Ovary (tissue), 10 donors: ENCODE results near the gene TRIM73. TPM values are rescaled to one million over a fixed set of nuclear protein-coding genes. Genes with fewer than 3 reads are reported as not detected.
"Not testable (repeated sequence)": the region's sequence is repeated elsewhere in the genome, so short reads cannot be mapped to it uniquely, and the experiment has no call there.

Source experiments
- DNase-seq, 5 donors: peaks; one replicate each; pipeline ENCODE4 v3.0.0-alpha.2; 2019 to 2020
- H3K27ac ChIP-seq, 2 donors: fragments of 200-600 bp; one replicate each; pipeline versions ENCODE4 v1.5.1 to v1.8.0; 2019 to 2022
- H3K27me3 ChIP-seq: fragments of 200-600 bp; one replicate; pipeline ENCODE4 v1.8.0; 2022
- H3K36me3 ChIP-seq: fragments of 200-600 bp; sonication (generic); one replicate; pipeline ENCODE4 v1.5.1; 2019
- H3K4me1 ChIP-seq: one replicate; pipeline ENCODE4 v1.8.1; 2013; ENCODE audit warnings: mild to moderate bottlenecking, moderate library complexity; ENCODE audit not compliant: insufficient read depth
- H3K4me3 ChIP-seq: fragments of 200-600 bp; sonication (generic); one replicate; pipeline ENCODE4 v1.5.1; 2017
- H3K9me3 ChIP-seq, 2 donors: fragments of 200-600 bp in 1 of 2; sonication (generic) in 1 of 2; one replicate each; pipeline versions ENCODE4 v1.5.1 to v1.8.1; 2013 to 2019; ENCODE audit warnings: mild to moderate bottlenecking in 1 of 2, moderate library complexity in 1 of 2
- WGBS, 3 donors: extraction: QIAGEN DNeasy Blood & Tissue Kit in 1 of 3; methylation state at CpG; one replicate each; pipeline versions ENCODE4 v1.1.5 to v1.1.7; 2013 to 2017; 5-methylcytosine and 5-hydroxymethylcytosine counted together
- intact Hi-C, 4 donors: fragments of 100-400 bp; cut with DNase I; formaldehyde crosslinking; loops; one replicate each; pipeline versions ENCODE4 v1.11.0 to v1.15.1; 2022 to 2023
- long read RNA-seq, 3 donors: library from polyadenylated mRNA in 2 of 3; unstranded in 2 of 3; transcript quantifications; one replicate each; pipeline ENCODE4 v2.0.0 and lab custom pipeline, GENCODE V29; 2021 to 2026
- polyA plus RNA-seq, 2 donors: library from polyadenylated mRNA; stranded (reverse); fragments of 200-250 nt in 1 of 2; fragments of 350-450 nt in 1 of 2; fragmentation: Illumina TruSeq in 1 of 2; extraction: RNeasy Lipid Tissue Mini Kit (QIAGEN cat#74804) in 1 of 2; gene quantifications; one replicate each; pipeline ENCODE4 v1.2.3, GENCODE V29; 2013 to 2014
- total RNA-seq, 7 donors: library from RNA; depleted of rRNA in 2 of 7; stranded (reverse); fragments of >200 nt in 2 of 7; fragmentation: NEBNext Ultra II Directional in 3 of 7; extraction: Animal tissue kit (Norgen Biotek cat#: 25700) in 3 of 7; gene quantifications; one replicate each; pipeline versions ENCODE4 v1.1.0 to v1.2.4, GENCODE V29; 2016 to 2023
- donor health status: DM: no; HTN: no; CAD: no; lungs with moderate emphysema.
- donor health status: DM: no; HTN: no; CAD: no.
- donor health status: Bipolar disorder and iron deficiency.
- donor health status: DM: yes; HTN: yes; CAD: no.
- donor health status: DM: no; HTN: no; CAD: no.
- donor health status: DM: yes; HTN: yes; CAD: no.

The TRIM73 gene
- total RNA-seq (10 to 100 TPM in 1 of 7 donors, 1 to 10 TPM in 6; 3.1 to 11.3 (median 4.0) TPM), polyA plus RNA-seq (1 to 10 TPM; 1.2 to 2.8 TPM)
- long read RNA-seq, donor 1, partial matches to known transcripts: 0 of 1 reads
- long read RNA-seq, donor 1, other reads (novel, unspliced or antisense): 1 of 1 reads
- long read RNA-seq, donor 2: 0 reads
- long read RNA-seq, donor 3, partial matches to known transcripts: 0 of 1 reads
- long read RNA-seq, donor 3, other reads (novel, unspliced or antisense): 0 of 1 reads

- H3K9me3 ChIP-seq, H3K36me3 ChIP-seq, H3K27me3 ChIP-seq, H3K27ac ChIP-seq, H3K4me1 ChIP-seq, H3K4me3 ChIP-seq, intact Hi-C loops: not testable (repeated sequence)
- WGBS, 3 donors: 12% methylated on average over 15 of the region's 34 CpGs; no CpG with 5 or more reads in 2 of the 3 donors
- peak in 1 of 5 donors; percentile 4 for DNase-seq
Observed at GRCh38 chr7:75395329-75395728, at the start of gene TRIM73. Gene TRIM73 (plus strand): TSS chr7:75395629. CDS start chr7:75398934, 3,305 bp downstream.

DNA sequence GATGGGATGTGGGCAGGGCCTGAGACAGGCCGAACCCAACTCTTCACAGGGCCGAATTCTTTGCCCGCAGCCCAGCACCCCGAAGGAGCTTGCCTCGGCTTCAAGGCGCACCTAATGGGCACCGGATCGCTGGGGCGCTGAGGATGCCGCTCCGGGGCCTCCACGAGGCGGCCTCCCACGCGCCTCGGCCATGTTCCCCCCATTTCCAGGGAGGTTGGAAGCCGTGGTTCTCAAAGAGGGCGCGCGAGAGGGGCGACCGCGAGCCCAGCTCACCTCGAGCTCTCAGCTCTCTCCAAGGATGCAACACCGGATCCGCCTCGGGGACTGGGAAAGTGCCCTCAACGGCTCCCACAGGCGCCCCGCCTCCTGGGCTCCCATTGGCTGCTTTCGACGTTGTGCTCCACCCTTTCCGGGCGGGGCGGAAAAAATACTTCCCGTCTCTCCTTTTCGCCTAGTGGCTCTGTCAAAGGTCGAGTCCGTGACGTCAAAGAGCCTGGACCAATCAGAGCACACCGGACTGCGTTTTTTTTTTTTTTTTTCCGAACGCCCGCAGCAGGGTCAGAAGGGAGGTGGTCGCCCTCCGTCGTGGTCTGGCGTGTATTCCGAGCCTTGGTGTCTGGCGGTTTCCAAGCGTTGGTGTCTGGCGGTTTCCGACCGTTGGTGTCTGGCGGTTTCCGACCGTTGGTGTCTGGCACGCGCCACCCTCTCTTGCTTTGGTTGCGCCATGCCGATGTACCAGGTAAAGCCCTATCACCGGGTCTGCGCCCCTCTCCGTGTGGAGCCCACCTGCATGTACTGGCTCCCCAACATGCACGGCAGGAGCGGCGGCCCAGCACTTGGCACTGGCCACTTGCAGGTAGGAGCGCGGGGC, 36.5 kb upstream of the TRIM73 start:
- H3K9me3 ChIP-seq, H3K27me3 ChIP-seq, H3K4me3 ChIP-seq, H3K4me1 ChIP-seq, H3K27ac ChIP-seq, H3K36me3 ChIP-seq, intact Hi-C loops: not testable (repeated sequence)
- peak in 3 of 5 donors; percentile 3 to 51 (median 26) for DNase-seq
- 0% methylated on average over 13 to 24 of the region's 70 CpGs; no CpG with 5 or more reads in 1 of the 3 donors for WGBS, 3 donors

DNA sequence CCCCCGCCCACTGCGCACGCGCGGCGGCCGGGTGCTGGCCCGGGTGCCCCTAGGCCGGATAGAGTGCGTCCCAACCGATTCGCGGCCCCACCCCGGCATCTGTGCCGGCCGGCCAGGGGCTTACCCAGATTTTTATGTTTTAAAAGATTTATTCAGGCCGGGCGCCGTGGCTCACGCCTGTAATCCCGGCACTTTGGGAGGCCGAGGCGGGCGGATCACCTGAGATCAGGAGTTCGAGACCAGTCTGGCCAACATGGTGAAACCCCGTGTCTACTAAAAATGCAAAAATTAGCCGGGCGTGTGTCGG, 35.9 kb upstream of the TRIM73 start:
- peak in 1 of 5 donors; percentile 29 for DNase-seq
- intact Hi-C loops, H3K36me3 ChIP-seq, H3K27me3 ChIP-seq, H3K9me3 ChIP-seq, H3K27ac ChIP-seq, H3K4me1 ChIP-seq, H3K4me3 ChIP-seq: not testable (repeated sequence)
- no CpG with 5 or more reads among the region's 29 CpGs for WGBS, 3 donors

DNA sequence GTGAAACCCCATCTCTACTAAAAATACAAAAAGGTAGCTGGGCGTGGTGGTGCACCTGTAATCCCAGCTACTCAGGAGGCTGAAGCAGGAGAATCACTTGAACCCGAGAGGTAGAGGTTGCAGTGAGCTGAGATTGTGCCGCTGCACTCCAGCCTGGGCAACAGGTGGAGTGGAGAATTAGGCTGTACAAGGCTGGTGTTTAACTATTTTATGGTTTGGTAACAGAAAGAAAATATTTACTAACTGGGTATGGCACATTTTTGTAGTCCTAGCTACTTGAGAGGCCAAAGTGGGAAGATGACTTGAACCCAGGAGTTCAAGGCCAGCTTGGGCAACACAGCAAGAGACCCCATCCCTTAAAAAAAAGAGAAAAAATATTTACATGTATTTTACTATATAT, 31.4 kb upstream of the TRIM73 start:
- intact Hi-C loops, H3K4me3 ChIP-seq, H3K27ac ChIP-seq, H3K4me1 ChIP-seq, H3K36me3 ChIP-seq, DNase-seq, H3K9me3 ChIP-seq, H3K27me3 ChIP-seq: not testable (repeated sequence)
- no CpG with 5 or more reads among the region's 3 CpGs for WGBS, 3 donors

GRCh38 chr7:75366643-75367042, 28.8 kb upstream of the TRIM73 start:
- no CpG with 5 or more reads among the region's 5 CpGs for WGBS, 3 donors
- H3K27me3 ChIP-seq, H3K27ac ChIP-seq, H3K4me3 ChIP-seq, H3K9me3 ChIP-seq, DNase-seq, intact Hi-C loops, H3K36me3 ChIP-seq, H3K4me1 ChIP-seq: not testable (repeated sequence)

- intact Hi-C loops, H3K36me3 ChIP-seq, H3K9me3 ChIP-seq, H3K4me1 ChIP-seq, H3K27me3 ChIP-seq, H3K4me3 ChIP-seq, DNase-seq, H3K27ac ChIP-seq: not testable (repeated sequence)
- 20 to 60% methylated on average over 1 to 4 of the region's 9 CpGs; no CpG with 5 or more reads in 1 of the 3 donors for WGBS, 3 donors
Observed at GRCh38 chr7:75367313-75367712, 28.1 kb upstream of the TRIM73 start.

DNA sequence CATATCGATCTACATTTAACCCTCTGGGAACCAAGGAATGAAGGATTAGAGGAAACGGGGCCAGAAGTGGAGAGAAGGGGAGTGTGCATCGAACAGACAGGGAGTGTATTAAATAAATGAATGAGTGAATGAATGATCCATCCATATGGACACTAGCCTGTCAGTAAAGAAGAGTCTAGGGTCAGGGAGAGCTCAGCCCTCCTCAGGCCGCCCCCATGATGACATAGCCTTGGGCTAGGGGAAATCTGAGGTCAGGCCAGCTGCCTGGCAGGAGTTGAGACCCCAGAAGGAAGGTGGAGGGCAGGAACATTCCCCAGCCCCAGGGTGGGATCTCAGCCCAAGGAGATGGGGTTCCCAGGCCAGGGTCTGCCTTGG, 21.3 kb upstream of the TRIM73 start:
- H3K36me3 ChIP-seq, H3K4me3 ChIP-seq, H3K27me3 ChIP-seq, intact Hi-C loops, H3K4me1 ChIP-seq, H3K27ac ChIP-seq, DNase-seq, H3K9me3 ChIP-seq: not testable (repeated sequence)
- WGBS, 3 donors: no CpG with 5 or more reads among the region's 4 CpGs

DNA sequence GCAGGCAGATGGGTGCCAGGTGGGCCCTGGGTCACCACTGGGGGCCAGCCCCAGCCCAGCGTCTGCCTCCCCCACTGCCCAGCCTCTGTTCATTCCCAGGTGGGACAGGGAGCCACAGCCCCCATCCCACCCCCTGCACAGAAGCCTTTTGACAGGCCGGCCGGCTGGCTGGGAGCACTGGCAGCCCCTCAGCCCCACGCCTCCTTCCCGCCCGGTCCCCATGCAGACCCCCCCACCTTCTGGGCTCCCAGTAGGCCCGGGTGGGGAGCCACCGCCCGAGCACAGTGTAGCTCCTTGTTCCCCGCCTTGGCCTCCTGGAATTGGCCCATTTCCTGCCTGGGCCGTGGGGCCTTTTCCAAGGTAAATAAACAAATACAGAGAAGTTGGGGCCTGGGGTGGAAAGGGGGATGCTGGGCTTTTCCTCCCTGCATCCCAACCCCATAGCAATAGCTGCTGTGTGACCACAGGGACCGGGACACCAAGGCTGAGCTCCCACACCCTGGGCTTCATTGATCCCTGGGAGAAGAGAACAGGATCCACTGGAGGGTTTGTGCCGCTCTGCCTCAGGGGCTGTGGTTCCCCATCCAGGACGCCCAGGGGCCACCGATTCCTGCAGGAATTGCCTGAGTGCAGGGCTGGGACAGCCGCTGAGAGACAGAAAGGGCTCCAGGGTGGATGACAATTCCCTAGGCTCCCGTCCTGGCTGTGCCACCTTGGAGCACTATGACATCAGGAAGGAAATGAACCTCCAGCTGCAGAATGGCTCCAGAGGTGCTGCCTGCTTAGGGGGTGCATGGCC, 20.7 kb upstream of the TRIM73 start:
- H3K36me3 ChIP-seq, H3K4me1 ChIP-seq, H3K27me3 ChIP-seq, DNase-seq, H3K9me3 ChIP-seq, intact Hi-C loops, H3K27ac ChIP-seq, H3K4me3 ChIP-seq: not testable (repeated sequence)
- no CpG with 5 or more reads among the region's 17 CpGs for WGBS, 3 donors

DNA sequence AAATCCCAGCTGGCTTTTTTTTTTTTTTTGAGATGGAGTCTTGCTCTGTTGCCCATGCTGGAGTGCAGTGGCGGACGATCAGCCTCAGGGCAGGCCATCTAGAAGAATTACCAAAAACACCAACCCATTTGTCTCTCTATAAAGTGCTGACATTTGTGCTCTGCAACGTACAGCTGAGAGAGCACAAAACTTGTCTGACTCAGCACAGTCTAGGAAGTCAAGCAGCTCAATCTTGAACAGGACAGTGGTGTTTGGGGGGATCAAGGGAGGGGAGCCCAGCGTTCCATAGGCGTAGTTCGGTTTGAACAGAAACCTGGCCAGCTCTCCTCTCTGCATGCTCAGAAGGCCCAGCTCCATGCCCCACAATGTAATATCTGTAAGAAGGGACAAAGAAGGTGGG, 2.2 kb upstream of the TRIM73 start:
- no CpG with 5 or more reads among the region's 6 CpGs for WGBS, 3 donors

DNA sequence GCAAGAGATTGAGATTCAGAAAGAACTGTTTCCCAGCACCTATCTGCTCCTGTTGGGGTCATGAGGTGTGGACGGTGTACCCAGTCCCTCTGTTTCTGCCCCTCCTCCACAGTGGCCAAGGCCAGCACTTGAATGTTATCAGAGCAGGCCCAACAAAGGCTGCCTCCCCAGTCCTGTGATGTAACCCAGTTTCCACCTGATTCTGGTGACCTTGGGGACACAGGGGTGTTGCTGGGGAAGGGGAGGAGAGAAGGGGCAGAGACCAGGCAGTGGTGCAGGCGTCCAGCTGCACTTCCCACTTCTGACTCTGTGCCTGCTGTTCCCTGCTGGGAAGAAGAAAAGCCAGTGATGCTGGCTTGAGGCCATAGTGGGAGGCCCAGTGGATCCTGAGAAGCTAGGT, 2.4 kb downstream of the TRIM73 start:
- WGBS, 3 donors: no CpG with 5 or more reads among the region's 2 CpGs

More for the DNA sequence above, 2.2 kb upstream of the TRIM73 start:
- H3K9me3 ChIP-seq, H3K27me3 ChIP-seq, intact Hi-C loops, H3K4me3 ChIP-seq, H3K36me3 ChIP-seq, H3K27ac ChIP-seq, DNase-seq, H3K4me1 ChIP-seq: not testable (repeated sequence)

DNA sequence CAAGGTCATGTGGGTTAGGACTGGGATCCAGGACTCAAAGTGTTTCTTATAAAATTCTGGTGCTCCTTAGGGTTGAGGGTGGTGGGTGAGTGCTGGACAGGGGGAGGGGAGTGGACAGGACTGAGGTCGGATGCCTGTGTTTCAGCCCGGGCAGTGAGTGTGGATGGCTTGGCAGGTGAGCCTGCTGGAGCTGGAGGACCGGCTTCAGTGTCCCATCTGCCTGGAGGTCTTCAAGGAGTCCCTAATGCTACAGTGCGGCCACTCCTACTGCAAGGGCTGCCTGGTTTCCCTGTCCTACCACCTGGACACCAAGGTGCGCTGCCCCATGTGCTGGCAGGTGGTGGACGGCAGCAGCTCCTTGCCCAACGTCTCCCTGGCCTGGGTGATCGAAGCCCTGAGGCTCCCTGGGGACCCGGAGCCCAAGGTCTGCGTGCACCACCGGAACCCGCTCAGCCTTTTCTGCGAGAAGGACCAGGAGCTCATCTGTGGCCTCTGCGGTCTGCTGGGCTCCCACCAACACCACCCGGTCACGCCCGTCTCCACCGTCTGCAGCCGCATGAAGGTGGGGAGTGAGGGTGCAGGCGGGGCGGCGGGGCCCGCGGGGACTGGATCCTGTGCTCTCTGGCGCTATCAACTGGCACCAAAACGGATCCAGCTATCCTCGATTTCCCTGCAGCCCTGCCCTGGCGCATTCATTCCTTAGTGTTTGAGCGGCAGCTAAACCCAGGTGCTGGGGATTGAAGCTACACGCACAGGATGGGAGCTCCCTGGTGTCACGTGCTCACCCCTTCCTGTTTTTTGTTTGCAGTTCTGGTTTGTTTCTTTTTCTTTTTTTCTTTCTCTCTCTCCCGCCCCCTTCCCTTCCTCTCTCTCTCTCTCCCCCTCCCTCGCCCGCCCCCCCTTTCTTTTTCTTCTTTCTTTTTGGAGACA, 3.6 kb downstream of the TRIM73 start:
- 68% methylated on average over 4 of the region's 34 CpGs; no CpG with 5 or more reads in 2 of the 3 donors for WGBS, 3 donors
- DNase-seq: peak in 1 of 5 donors; percentile 11

More for the DNA sequence above, 2.4 kb downstream of the TRIM73 start:
- H3K36me3 ChIP-seq, intact Hi-C loops, H3K9me3 ChIP-seq, H3K4me3 ChIP-seq, H3K27me3 ChIP-seq, H3K4me1 ChIP-seq, DNase-seq, H3K27ac ChIP-seq: not testable (repeated sequence)

More for the DNA sequence above, 3.6 kb downstream of the TRIM73 start:
- H3K36me3 ChIP-seq, H3K4me1 ChIP-seq, H3K27ac ChIP-seq, H3K9me3 ChIP-seq, H3K27me3 ChIP-seq, intact Hi-C loops, H3K4me3 ChIP-seq: not testable (repeated sequence)
